ENCODE measurements around the gene ITGA1.

DNA sequence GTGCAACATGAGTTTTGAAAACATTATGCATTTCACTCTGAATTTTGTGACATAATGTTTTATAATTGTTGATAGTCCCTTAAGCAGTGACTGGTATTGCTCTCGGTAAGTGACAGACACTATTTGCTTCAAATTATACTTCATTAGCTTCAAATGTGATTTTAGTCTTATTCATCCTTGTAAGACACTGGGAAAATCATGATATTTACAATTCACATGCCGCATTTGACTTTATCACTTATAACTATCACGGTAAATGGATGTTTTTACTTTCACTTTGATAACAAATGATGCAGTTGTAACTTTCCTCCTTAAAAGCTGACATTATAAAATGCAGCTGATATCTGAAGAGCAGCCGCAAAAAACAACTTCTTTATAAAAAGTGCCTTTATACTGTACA is 157.3 kb downstream of the ITGA1 start:
- TF ChIP-seq, protein P1, sequence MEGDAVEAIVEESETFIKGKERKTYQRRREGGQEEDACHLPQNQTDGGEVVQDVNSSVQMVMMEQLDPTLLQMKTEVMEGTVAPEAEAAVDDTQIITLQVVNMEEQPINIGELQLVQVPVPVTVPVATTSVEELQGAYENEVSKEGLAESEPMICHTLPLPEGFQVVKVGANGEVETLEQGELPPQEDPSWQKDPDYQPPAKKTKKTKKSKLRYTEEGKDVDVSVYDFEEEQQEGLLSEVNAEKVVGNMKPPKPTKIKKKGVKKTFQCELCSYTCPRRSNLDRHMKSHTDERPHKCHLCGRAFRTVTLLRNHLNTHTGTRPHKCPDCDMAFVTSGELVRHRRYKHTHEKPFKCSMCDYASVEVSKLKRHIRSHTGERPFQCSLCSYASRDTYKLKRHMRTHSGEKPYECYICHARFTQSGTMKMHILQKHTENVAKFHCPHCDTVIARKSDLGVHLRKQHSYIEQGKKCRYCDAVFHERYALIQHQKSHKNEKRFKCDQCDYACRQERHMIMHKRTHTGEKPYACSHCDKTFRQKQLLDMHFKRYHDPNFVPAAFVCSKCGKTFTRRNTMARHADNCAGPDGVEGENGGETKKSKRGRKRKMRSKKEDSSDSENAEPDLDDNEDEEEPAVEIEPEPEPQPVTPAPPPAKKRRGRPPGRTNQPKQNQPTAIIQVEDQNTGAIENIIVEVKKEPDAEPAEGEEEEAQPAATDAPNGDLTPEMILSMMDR (tag by site-specific recombination; IDR thresholded peaks at IDR 0.05): no peak
- TF ChIP-seq ZNF610 (tag by site-specific recombination; IDR thresholded peaks at IDR 0.05; ENCODE audit: borderline replicate concordance): no peak
- TF ChIP-seq ZNF837 (tag by site-specific recombination; IDR thresholded peaks at IDR 0.05): no peak
